Right renal pelvis (tissue), 4 donors: ENCODE data around the gene HBM. TPM values are rescaled to one million over a fixed set of nuclear protein-coding genes. Genes with fewer than 3 reads are reported as not detected.

Source experiments
- polyA plus RNA-seq, 4 donors: library from polyadenylated mRNA; unstranded; fragments of 120-200 nt; gene quantifications; one replicate each; pipeline ENCODE4 v1.2.1, GENCODE V29; 2013; ENCODE audit not compliant: insufficient read length in 4 of 4

HBM gene
- polyA plus RNA-seq, 4 donors, result 2.1 to 5.7 (median 3.7) TPM

Other genes with a start within 250 kb of the HBM start
- gene POLR3K, start 112.4 kb upstream of the HBM start, polyA plus RNA-seq, result 10 to 100 TPM; 11.3 to 13.2 (median 12.9) TPM
- gene SNRNP25, start 112.2 kb upstream of the HBM start, polyA plus RNA-seq, result 10 to 100 TPM; 41.8 to 52.1 (median 47.6) TPM
- 10 to 100 TPM; 21.4 to 28.8 (median 28.1) TPM for gene RHBDF1, start 93.3 kb upstream of the HBM start, polyA plus RNA-seq
- 10 to 100 TPM; 20.7 to 35.2 (median 23.2) TPM for gene MPG, start 87.8 kb upstream of the HBM start, polyA plus RNA-seq
- gene NPRL3, start 27.3 kb upstream of the HBM start, polyA plus RNA-seq, result 10 to 100 TPM; 26.4 to 32.2 (median 29.6) TPM
- gene HBZ, start 13.3 kb upstream of the HBM start, polyA plus RNA-seq, result 1 to 10 TPM in 2 of 4 donors, under 1 TPM in 2; 0.37 to 4.2 (median 1.7) TPM
- 1,000 to 10,000 TPM in 3 of 4 donors, 100 to 1,000 TPM in 1; 794 to 1,266 (median 1,092) TPM for gene HBA2, start 6.9 kb downstream of the HBM start, polyA plus RNA-seq
- 100 to 1,000 TPM; 530 to 845 (median 681) TPM for gene HBA1, start 10.7 kb downstream of the HBM start, polyA plus RNA-seq
- gene HBQ1, start 14.5 kb downstream of the HBM start, polyA plus RNA-seq, result under 1 TPM; 0.51 to 0.90 (median 0.78) TPM
- gene LUC7L, start 63.5 kb downstream of the HBM start, polyA plus RNA-seq, result 100 to 1,000 TPM; 104 to 141 (median 122) TPM
- 10 to 100 TPM; 75.5 to 88.2 (median 81.5) TPM for gene FAM234A, start 68.8 kb downstream of the HBM start, polyA plus RNA-seq
- gene RGS11, start 110.0 kb downstream of the HBM start, polyA plus RNA-seq, result 1 to 10 TPM in 3 of 4 donors, under 1 TPM in 1; 0.68 to 2.8 (median 1.9) TPM
- 1 to 10 TPM; 1.9 to 5.6 (median 3.5) TPM for gene ARHGDIG, start 114.6 kb downstream of the HBM start, polyA plus RNA-seq
- 1 to 10 TPM in 2 of 4 donors, under 1 TPM in 2; 0.53 to 2.0 (median 1.2) TPM for gene PDIA2, start 117.2 kb downstream of the HBM start, polyA plus RNA-seq
- 10 to 100 TPM; 16.9 to 23.0 (median 17.6) TPM for gene AXIN1, start 186.7 kb downstream of the HBM start, polyA plus RNA-seq
- gene MRPL28, start 204.6 kb downstream of the HBM start, polyA plus RNA-seq, result 10 to 100 TPM; 68.4 to 92.6 (median 70.9) TPM
- gene PGAP6, start 216.0 kb downstream of the HBM start, polyA plus RNA-seq, result 10 to 100 TPM; 56.8 to 71.3 (median 58.8) TPM
- 100 to 1,000 TPM; 110 to 143 (median 117) TPM for gene NME4, start 231.2 kb downstream of the HBM start, polyA plus RNA-seq
- gene DECR2, start 235.9 kb downstream of the HBM start, polyA plus RNA-seq, result 10 to 100 TPM; 17.8 to 40.4 (median 32.2) TPM